HEK293 (cell line): ENCODE results near the gene PACS2.

Source experiments
- FEZF1 ChIP-seq: fragments of 450-650 bp; formaldehyde crosslinking; IDR thresholded peaks from 2 replicates; pipeline ENCODE4 v1.5.1; 2016; ENCODE audit warnings: missing biosample characterization, missing genetic modification characterization
- ZNF121 ChIP-seq: fragments of 450-650 bp; formaldehyde crosslinking; IDR thresholded peaks from 2 replicates; pipeline ENCODE4 v1.5.1; 2016; ENCODE audit warnings: missing biosample characterization, missing genetic modification characterization
- ZNF2 ChIP-seq: fragments of 450-650 bp; formaldehyde crosslinking; IDR thresholded peaks from 2 replicates; pipeline ENCODE4 v1.5.1; 2016; ENCODE audit warnings: missing biosample characterization, missing genetic modification characterization
- ZNF202 ChIP-seq: fragments of 450-650 bp; formaldehyde crosslinking; IDR thresholded peaks from 2 replicates; pipeline ENCODE4 v1.5.1; 2016; ENCODE audit warnings: missing biosample characterization, missing genetic modification characterization, borderline replicate concordance
- ZNF335 ChIP-seq: fragments of 450-650 bp; formaldehyde crosslinking; conservative IDR thresholded peaks from 2 replicates; pipeline ENCODE4 v1.5.1; 2016; ENCODE audit warnings: missing biosample characterization, missing genetic modification characterization
- ZNF549 ChIP-seq: fragments of 450-650 bp; IDR thresholded peaks from 2 replicates; pipeline ENCODE4 v1.5.1; 2018; ENCODE audit warnings: missing biosample characterization, missing genetic modification characterization, mild to moderate bottlenecking, inconsistent platforms, moderate library complexity
- TF ChIP-seq, protein P1 (sequence below): fragments of 450-650 bp; formaldehyde crosslinking; IDR thresholded peaks from 2 replicates; pipeline ENCODE4 v1.5.1; 2016; ENCODE audit warnings: missing biosample characterization, missing genetic modification characterization, low read depth
- TF ChIP-seq, protein P2 (sequence below): fragments of 450-650 bp; formaldehyde crosslinking; IDR thresholded peaks from 2 replicates; pipeline ENCODE4 v1.5.1; 2016; ENCODE audit warnings: missing biosample characterization, missing genetic modification characterization
- TF ChIP-seq, protein P3 (sequence below): fragments of 450-650 bp; formaldehyde crosslinking; IDR thresholded peaks from 2 replicates; pipeline ENCODE4 v1.5.1; 2016; ENCODE audit warnings: missing biosample characterization, missing genetic modification characterization
- TF ChIP-seq, protein P4 (sequence below): fragments of 450-650 bp; formaldehyde crosslinking; IDR thresholded peaks from 2 replicates; pipeline ENCODE4 v1.5.1; 2016; ENCODE audit warnings: missing biosample characterization, missing genetic modification characterization
- TF ChIP-seq, protein P5 (sequence below): fragments of 450-650 bp; formaldehyde crosslinking; IDR thresholded peaks from 2 replicates; pipeline ENCODE4 v1.5.1; 2016; ENCODE audit warnings: missing biosample characterization, missing genetic modification characterization
- TF ChIP-seq, protein P6 (sequence below): fragments of 450-650 bp; formaldehyde crosslinking; IDR thresholded peaks from 2 replicates; pipeline ENCODE4 v1.5.1; 2016; ENCODE audit warnings: missing biosample characterization, missing genetic modification characterization

DNA sequence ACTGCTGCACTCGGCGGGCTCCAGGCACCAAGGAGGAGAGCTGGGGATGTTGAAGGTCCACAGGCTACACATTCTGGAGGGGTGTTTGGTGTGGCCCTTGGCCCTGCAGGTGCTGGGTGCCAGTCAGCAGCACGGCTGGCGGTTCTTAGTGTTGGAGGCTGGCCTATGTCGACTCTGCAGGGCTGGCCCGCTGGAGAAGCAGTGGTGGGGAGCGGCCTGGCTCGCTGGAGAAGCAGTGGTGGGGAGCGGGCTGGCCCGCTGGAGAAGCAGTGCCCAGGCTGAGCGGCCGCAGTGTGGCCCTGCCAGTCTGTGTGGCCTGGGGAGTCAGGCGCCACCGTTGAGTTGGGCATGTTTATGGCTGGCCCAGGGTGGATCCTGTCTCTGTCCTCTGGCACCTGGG, 132.4 kb downstream of the PACS2 start:
- TF ChIP-seq ZNF335 (tag by site-specific recombination): no peak
- TF ChIP-seq, protein P1, sequence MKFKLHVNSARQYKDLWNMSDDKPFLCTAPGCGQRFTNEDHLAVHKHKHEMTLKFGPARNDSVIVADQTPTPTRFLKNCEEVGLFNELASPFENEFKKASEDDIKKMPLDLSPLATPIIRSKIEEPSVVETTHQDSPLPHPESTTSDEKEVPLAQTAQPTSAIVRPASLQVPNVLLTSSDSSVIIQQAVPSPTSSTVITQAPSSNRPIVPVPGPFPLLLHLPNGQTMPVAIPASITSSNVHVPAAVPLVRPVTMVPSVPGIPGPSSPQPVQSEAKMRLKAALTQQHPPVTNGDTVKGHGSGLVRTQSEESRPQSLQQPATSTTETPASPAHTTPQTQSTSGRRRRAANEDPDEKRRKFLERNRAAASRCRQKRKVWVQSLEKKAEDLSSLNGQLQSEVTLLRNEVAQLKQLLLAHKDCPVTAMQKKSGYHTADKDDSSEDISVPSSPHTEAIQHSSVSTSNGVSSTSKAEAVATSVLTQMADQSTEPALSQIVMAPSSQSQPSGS (tag by site-specific recombination): no peak
- TF ChIP-seq FEZF1: no peak
- TF ChIP-seq, protein P2, sequence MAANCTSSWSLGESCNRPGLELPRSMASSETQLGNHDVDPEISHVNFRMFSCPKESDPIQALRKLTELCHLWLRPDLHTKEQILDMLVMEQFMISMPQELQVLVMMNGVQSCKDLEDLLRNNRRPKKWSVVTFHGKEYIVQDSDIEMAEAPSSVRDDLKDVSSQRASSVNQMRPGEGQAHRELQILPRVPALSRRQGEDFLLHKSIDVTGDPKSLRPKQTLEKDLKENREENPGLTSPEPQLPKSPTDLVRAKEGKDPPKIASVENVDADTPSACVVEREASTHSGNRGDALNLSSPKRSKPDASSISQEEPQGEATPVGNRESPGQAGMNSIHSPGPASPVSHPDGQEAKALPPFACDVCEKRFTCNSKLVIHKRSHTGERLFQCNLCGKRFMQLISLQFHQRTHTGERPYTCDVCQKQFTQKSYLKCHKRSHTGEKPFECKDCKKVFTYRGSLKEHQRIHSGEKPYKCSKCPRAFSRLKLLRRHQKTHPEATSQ (tag by site-specific recombination): no peak
- TF ChIP-seq ZNF121 (tag by site-specific recombination): no peak
- TF ChIP-seq, protein P3, sequence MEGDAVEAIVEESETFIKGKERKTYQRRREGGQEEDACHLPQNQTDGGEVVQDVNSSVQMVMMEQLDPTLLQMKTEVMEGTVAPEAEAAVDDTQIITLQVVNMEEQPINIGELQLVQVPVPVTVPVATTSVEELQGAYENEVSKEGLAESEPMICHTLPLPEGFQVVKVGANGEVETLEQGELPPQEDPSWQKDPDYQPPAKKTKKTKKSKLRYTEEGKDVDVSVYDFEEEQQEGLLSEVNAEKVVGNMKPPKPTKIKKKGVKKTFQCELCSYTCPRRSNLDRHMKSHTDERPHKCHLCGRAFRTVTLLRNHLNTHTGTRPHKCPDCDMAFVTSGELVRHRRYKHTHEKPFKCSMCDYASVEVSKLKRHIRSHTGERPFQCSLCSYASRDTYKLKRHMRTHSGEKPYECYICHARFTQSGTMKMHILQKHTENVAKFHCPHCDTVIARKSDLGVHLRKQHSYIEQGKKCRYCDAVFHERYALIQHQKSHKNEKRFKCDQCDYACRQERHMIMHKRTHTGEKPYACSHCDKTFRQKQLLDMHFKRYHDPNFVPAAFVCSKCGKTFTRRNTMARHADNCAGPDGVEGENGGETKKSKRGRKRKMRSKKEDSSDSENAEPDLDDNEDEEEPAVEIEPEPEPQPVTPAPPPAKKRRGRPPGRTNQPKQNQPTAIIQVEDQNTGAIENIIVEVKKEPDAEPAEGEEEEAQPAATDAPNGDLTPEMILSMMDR (tag by site-specific recombination): no peak
- TF ChIP-seq, protein P4, sequence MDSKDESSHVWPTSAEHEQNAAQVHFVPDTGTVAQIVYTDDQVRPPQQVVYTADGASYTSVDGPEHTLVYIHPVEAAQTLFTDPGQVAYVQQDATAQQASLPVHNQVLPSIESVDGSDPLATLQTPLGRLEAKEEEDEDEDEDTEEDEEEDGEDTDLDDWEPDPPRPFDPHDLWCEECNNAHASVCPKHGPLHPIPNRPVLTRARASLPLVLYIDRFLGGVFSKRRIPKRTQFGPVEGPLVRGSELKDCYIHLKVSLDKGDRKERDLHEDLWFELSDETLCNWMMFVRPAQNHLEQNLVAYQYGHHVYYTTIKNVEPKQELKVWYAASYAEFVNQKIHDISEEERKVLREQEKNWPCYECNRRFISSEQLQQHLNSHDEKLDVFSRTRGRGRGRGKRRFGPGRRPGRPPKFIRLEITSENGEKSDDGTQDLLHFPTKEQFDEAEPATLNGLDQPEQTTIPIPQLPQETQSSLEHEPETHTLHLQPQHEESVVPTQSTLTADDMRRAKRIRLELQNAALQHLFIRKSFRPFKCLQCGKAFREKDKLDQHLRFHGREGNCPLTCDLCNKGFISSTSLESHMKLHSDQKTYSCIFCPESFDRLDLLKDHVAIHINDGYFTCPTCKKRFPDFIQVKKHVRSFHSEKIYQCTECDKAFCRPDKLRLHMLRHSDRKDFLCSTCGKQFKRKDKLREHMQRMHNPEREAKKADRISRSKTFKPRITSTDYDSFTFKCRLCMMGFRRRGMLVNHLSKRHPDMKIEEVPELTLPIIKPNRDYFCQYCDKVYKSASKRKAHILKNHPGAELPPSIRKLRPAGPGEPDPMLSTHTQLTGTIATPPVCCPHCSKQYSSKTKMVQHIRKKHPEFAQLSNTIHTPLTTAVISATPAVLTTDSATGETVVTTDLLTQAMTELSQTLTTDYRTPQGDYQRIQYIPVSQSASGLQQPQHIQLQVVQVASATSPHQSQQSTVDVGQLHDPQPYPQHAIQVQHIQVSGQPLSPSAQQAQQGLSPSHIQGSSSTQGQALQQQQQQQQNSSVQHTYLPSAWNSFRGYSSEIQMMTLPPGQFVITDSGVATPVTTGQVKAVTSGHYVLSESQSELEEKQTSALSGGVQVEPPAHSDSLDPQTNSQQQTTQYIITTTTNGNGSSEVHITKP (tag by site-specific recombination): no peak
- no peak for TF ChIP-seq ZNF202 (tag by site-specific recombination)
- TF ChIP-seq, protein P5, sequence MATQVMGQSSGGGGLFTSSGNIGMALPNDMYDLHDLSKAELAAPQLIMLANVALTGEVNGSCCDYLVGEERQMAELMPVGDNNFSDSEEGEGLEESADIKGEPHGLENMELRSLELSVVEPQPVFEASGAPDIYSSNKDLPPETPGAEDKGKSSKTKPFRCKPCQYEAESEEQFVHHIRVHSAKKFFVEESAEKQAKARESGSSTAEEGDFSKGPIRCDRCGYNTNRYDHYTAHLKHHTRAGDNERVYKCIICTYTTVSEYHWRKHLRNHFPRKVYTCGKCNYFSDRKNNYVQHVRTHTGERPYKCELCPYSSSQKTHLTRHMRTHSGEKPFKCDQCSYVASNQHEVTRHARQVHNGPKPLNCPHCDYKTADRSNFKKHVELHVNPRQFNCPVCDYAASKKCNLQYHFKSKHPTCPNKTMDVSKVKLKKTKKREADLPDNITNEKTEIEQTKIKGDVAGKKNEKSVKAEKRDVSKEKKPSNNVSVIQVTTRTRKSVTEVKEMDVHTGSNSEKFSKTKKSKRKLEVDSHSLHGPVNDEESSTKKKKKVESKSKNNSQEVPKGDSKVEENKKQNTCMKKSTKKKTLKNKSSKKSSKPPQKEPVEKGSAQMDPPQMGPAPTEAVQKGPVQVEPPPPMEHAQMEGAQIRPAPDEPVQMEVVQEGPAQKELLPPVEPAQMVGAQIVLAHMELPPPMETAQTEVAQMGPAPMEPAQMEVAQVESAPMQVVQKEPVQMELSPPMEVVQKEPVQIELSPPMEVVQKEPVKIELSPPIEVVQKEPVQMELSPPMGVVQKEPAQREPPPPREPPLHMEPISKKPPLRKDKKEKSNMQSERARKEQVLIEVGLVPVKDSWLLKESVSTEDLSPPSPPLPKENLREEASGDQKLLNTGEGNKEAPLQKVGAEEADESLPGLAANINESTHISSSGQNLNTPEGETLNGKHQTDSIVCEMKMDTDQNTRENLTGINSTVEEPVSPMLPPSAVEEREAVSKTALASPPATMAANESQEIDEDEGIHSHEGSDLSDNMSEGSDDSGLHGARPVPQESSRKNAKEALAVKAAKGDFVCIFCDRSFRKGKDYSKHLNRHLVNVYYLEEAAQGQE: no peak
- TF ChIP-seq, protein P6, sequence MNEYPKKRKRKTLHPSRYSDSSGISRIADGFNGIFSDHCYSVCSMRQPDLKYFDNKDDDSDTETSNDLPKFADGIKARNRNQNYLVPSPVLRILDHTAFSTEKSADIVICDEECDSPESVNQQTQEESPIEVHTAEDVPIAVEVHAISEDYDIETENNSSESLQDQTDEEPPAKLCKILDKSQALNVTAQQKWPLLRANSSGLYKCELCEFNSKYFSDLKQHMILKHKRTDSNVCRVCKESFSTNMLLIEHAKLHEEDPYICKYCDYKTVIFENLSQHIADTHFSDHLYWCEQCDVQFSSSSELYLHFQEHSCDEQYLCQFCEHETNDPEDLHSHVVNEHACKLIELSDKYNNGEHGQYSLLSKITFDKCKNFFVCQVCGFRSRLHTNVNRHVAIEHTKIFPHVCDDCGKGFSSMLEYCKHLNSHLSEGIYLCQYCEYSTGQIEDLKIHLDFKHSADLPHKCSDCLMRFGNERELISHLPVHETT (tag by site-specific recombination): no peak
- no peak for TF ChIP-seq ZNF2 (tag by site-specific recombination)
- no peak for TF ChIP-seq ZNF549
